DMS 273 treated with DMSO at 0.1 percent for 48 hours (cell line): ENCODE measurements around the gene ATG4D.
A peak's percentile ranks its signal among the peaks of the same experiment; 100 is the strongest.
"Not testable (repeated sequence)": the region's sequence is repeated elsewhere in the genome, so short reads cannot be mapped to it uniquely, and the experiment has no call there.

Source experiments
- DNase-seq: peaks from one replicate; lab custom pipeline; 2025; lab: John Stamatoyannopoulos, UW

ATG4D gene

GRCh38 chr19:10519421-10519820, 24.3 kb upstream of the ATG4D start:
- no peak for DNase-seq

GRCh38 chr19:10520652-10521318, 22.9 kb upstream of the ATG4D start:
- DNase-seq = no peak

GRCh38 chr19:10521461-10522171, 22.1 kb upstream of the ATG4D start:
- no peak for DNase-seq

- DNase-seq = no peak
Measured at GRCh38 chr19:10523135-10523636, 20.5 kb upstream of the ATG4D start.

- DNase-seq = no peak
Measured at GRCh38 chr19:10525636-10526035, 18.1 kb upstream of the ATG4D start.

GRCh38 chr19:10526887-10527286, 16.8 kb upstream of the ATG4D start:
- DNase-seq = not testable (repeated sequence)

- no peak for DNase-seq
Measured at GRCh38 chr19:10532457-10532856, 11.2 kb upstream of the ATG4D start.

GRCh38 chr19:10533646-10534386, 9.9 kb upstream of the ATG4D start:
- no peak for DNase-seq

GRCh38 chr19:10535613-10536012, 8.1 kb upstream of the ATG4D start:
- DNase-seq = no peak

- DNase-seq = no peak
Measured at GRCh38 chr19:10537668-10538067, 6.0 kb upstream of the ATG4D start.

GRCh38 chr19:10538204-10538983, 5.3 kb upstream of the ATG4D start:
- DNase-seq = no peak

- not testable (repeated sequence) for DNase-seq
Measured at GRCh38 chr19:10539016-10539415, 4.7 kb upstream of the ATG4D start.

GRCh38 chr19:10543059-10543419, 665 bp upstream of the ATG4D start:
- DNase-seq = no peak

GRCh38 chr19:10544242-10544752, 593 bp downstream of the ATG4D start:
- DNase-seq = no peak

GRCh38 chr19:10544753-10545251, 1.1 kb downstream of the ATG4D start:
- no peak for DNase-seq

- DNase-seq = no peak
Measured at GRCh38 chr19:10546817-10547216, 3.1 kb downstream of the ATG4D start.

- DNase-seq = no peak
Measured at GRCh38 chr19:10548746-10549276, 5.1 kb downstream of the ATG4D start.

- no peak for DNase-seq
Measured at GRCh38 chr19:10549733-10550132, 6.0 kb downstream of the ATG4D start.

- DNase-seq = no peak
Measured at GRCh38 chr19:10550336-10550735, 6.6 kb downstream of the ATG4D start.

GRCh38 chr19:10551006-10551405, 7.3 kb downstream of the ATG4D start:
- not testable (repeated sequence) for DNase-seq

GRCh38 chr19:10551698-10552301, 8.1 kb downstream of the ATG4D start:
- peak; percentile 16 for DNase-seq
